ENCODE data around the gene PSMA4.
"Not testable (repeated sequence)": the region's sequence is repeated elsewhere in the genome, so short reads cannot be mapped to it uniquely, and the experiment has no call there.

The PSMA4 gene

GRCh38 chr15:78536134-78536533, 4.1 kb upstream of the PSMA4 start (continued):
- TF ChIP-seq ZNF600 (tag by site-specific recombination; IDR thresholded peaks at IDR 0.05) (no peak), PRDM1 (tag by site-specific recombination; IDR thresholded peaks at IDR 0.05) (peak; percentile 85), ZNF654 (tag by site-specific recombination; IDR thresholded peaks at IDR 0.05; ENCODE audit: low read depth) (no peak), ZNF514 (tag by site-specific recombination; IDR thresholded peaks at IDR 0.05) (no peak)

GRCh38 chr15:78537266-78537905, 2.9 kb upstream of the PSMA4 start:
- no peaks in the 10 kb centered on the region for H3K9me3 ChIP-seq (ENCODE audit: control insufficient read depth, insufficient read depth, low read depth, low read length)
- CTCF ChIA-PET, result interaction anchor here (0.5 kb wide), 1 partner anchor 229 kb away, joined by 3 read pairs; no protein-coding TSS in a partner anchor
- H3K36me3 ChIP-seq (ENCODE audit: control insufficient read depth in 2 of 2, insufficient read depth in 1 of 2, low read length in 2 of 2), result peaks cover 7 to 10% of the 10 kb centered on the region in 2 experiments; a peak in 2 of 3 replicates
- H3K4me1 ChIP-seq (ENCODE audit: control insufficient read depth, insufficient read depth, low read length), result peaks cover 7% of the 10 kb centered on the region; the same call in 1 of the 2 replicates
- TF ChIP-seq ZNF660 (tag by site-specific recombination; IDR thresholded peaks at IDR 0.05) (no peak), ZNF558 (tag by site-specific recombination; IDR thresholded peaks at IDR 0.05) (no peak), RBAK (tag by site-specific recombination; IDR thresholded peaks at IDR 0.05) (no peak), ZNF335 (tag by site-specific recombination; conservative IDR thresholded peaks at IDR 0.05) (peak; percentile 61), ZNF549 (tag by site-specific recombination; IDR thresholded peaks at IDR 0.05) (no peak), ZNF704 (tag by site-specific recombination; IDR thresholded peaks at IDR 0.05) (no peak)
- no peak overlapping the region for H3K27ac ChIP-seq (ENCODE audit: extremely low read depth, low read depth, low read length)
- POLR2A ChIA-PET, result interaction anchor here (1.0 kb wide), 1 partner anchor 28 kb away, joined by 3 read pairs; the partner anchor contains the start of gene CHRNA5
- no peak overlapping the region for H3K4me3 ChIP-seq (ENCODE audit: low read depth, low read length)

- Histone ChIP-seq H3K4me3 (ENCODE audit: low read depth, low read length) (no peak overlapping the region), H3K4me1 (ENCODE audit: control insufficient read depth, insufficient read depth, low read length) (peaks cover 10% of the 10 kb centered on the region; the same call in 1 of the 2 replicates), H3K9me3 (ENCODE audit: control insufficient read depth, insufficient read depth, low read depth, low read length) (no peaks in the 10 kb centered on the region), H3K27ac (ENCODE audit: extremely low read depth, low read depth, low read length) (no peak overlapping the region), H3K36me3 (ENCODE audit: control insufficient read depth in 2 of 2, insufficient read depth in 1 of 2, low read length in 2 of 2) (peaks cover 14 to 17% of the 10 kb centered on the region in 2 experiments)
- ChIA-PET CTCF (no interaction called here), POLR2A (no interaction called here)
- TF ChIP-seq ZNF514 (tag by site-specific recombination; IDR thresholded peaks at IDR 0.05) (no peak), ZEB2 (tag by site-specific recombination; IDR thresholded peaks at IDR 0.05) (no peak), ZNF561 (tag by site-specific recombination; IDR thresholded peaks at IDR 0.05; ENCODE audit: borderline replicate concordance) (no peak), ZXDB (tag by site-specific recombination; IDR thresholded peaks at IDR 0.05) (no peak)
Observed at GRCh38 chr15:78538358-78538757, 1.9 kb upstream of the PSMA4 start.

GRCh38 chr15:78539464-78540140, 642 bp upstream of the PSMA4 start:
- TF ChIP-seq PRDM1 (tag by site-specific recombination; IDR thresholded peaks at IDR 0.05) (peak; percentile 96), ZNF692 (tag by site-specific recombination; IDR thresholded peaks at IDR 0.05) (0 out of 2 replicates have a peak, but pooled peaks have one; percentile 1), ZNF580 (tag by site-specific recombination; IDR thresholded peaks at IDR 0.05) (peak; percentile 24; the same call in 1 of the 2 replicates)
- Histone ChIP-seq H3K36me3 (ENCODE audit: control insufficient read depth in 2 of 2, insufficient read depth in 1 of 2, low read length in 2 of 2) (peaks cover 25 to 29% of the 10 kb centered on the region in 2 experiments), H3K27ac (ENCODE audit: extremely low read depth, low read depth, low read length) (peak overlapping the region; percentile 95; the same call in 1 of the 2 replicates), H3K4me3 (ENCODE audit: low read depth, low read length) (peak overlapping the region; percentile 93)
- not testable (repeated sequence) for H3K4me1 ChIP-seq (ENCODE audit: control insufficient read depth, insufficient read depth, low read length); H3K9me3 ChIP-seq (ENCODE audit: control insufficient read depth, insufficient read depth, low read depth, low read length)
- CTCF ChIA-PET, result interaction anchor here (0.7 to 1.3 kb wide), 5 partner anchors 8 to 232 kb away, joined by 3 to 4 read pairs (median 3); no protein-coding TSS in a partner anchor
- POLR2A ChIA-PET, result interaction anchor here (0.6 to 3.9 kb wide), 13 partner anchors 9 to 338 kb away, joined by 3 to 78 read pairs (median 7); partner anchors contain the start of genes CHRNA5, HYKK, IREB2 and SKIC8

All from HEK293 (cell line).